Stimulated activated CD4-positive, alpha-beta T cell treated with anti-CD3 and anti-CD28 coated beads, Interleukin-1b, Interleukin-23, amount 100 ng/mL, for 4 hours (primary cell): ENCODE results near the gene RCOR2.

Experiments
- DNase-seq, 2 donors: peaks; one replicate each; pipeline ENCODE4 v3.0.0-alpha.2; 2020; ENCODE audit warnings: low read depth in 2 of 2

Gene RCOR2

DNA sequence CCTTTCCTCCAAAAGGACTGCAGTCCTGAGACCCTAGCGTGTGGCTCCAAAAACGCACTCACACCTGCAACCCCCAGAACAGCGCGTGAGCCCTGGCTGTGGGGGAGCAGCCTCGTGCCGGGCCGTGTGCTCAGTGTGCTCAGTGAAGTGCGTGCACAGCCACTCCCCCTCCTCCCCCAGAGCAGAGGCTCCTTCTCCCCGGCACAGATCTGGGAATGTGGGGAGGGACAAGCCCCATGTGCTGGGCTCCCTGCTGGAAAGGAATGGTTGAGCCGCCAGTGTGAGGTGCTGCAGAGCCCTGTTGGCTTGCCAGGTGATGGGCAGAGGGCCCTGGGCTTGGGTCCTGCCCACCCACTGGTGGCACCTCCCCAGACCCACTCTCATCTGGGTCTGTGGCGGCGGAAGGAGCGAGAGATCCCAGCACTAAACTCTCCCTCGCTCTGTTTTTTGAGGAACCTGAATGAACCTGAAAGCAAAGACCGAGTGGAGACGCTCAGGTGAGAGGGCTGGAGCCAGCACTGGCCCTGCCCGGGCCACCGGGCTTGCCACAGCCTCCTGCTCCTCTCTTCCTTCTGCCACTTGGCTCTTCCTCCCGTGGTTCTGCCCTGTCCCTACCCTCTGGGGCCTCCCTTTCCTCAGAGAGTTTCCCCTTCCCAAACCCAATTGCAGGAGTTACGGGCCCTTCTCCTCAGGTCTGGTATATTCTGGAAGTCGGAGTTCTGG is 9.0 kb downstream of the RCOR2 start:
- no peak for DNase-seq

DNA sequence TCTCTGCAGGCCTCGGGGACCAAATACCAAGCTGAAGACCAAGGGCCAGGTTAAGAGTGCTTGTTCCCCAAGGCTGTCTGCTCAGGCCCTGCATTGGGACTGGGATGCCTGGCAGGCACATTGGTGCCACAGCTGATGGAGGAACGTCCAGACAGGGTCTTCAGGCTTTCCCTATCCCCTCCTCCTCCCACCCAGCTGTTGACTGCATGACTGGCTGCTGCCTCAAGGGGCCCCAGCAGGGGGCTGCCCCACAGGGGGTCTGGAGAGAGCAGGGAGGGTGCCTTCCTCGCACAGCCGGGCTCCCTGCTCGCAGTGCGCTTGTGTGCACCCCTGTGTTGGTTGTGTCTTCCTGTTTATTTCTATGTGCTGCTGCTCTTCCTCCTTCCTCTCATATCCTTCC is 9.9 kb downstream of the RCOR2 start:
- DNase-seq, result no peak

DNA sequence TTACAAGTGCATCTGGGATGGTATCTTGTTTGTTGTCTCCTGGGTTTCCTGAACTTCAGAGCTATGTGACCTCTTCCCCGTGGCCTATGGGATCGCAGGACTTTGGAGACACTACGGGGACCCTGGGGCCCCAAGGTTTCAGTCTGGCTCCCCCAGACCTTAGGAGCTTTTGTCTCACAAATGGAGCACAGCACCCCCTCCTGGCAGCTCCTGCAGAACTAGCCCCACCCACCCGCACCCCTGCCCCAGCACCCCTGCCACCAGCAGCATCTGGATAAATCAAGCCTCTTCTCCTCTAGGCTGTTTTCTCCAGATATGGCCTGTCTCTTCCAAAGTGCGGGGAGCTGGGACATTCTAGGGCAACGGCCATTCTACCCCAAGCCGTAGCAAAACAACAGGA is 10.4 kb downstream of the RCOR2 start:
- DNase-seq, result peak; percentile 37 to 52

DNA sequence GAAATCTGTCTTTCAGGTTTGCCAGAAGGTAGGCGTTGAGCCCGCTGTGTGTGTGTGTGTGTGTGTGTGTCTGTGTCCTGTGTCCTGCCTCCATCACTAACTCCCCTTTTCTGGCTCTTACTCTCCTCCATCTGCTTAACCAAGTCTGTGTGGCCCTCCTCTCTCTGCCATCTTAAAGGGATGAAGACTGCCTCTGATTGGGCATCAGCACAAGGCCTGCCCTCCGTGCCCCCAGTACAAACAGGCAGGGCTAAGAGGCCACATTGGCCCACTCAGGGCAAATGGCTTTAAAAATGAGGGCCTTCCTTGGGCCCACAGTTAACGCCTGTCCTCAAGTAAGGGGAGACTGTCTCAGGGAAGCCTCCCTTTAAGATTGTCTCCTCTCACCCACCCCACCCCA is 10.9 kb downstream of the RCOR2 start:
- DNase-seq, result no peak

DNA sequence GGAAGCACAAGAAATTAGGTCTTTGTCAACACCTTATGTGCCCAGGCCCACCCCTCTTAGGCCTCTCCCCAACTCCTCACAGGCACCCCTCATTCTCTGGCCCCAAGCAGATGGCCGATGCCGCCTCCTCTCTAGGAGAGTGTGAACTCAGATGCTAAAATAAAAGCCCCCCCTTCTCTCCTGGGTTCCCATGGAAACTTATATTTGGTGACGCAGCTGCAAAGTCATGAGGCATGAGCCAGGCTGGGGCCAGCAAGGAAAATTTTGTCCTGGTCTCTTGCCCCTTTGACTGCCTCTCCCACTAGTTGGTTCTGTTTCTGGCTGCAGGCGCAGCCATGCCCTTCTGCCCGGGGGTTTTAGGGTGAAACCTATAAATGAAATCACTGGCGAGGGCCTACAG is 11.8 kb downstream of the RCOR2 start:
- no peak for DNase-seq

DNA sequence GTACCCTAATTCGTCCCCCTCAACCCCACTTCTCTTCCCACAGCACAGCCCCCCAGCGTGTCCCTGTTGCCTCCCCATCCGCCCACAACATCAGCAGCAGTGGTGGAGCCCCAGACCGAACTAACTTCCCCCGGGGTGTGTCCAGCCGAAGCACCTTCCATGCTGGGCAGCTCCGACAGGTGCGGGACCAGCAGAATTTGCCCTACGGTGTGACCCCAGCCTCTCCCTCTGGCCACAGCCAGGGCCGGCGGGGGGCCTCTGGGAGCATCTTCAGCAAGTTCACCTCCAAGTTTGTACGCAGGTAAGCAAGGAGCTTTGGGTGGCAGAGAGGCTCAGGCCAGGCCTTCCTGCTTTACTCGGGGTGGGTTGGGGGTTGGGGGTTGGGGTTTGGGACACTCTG is 12.2 kb downstream of the RCOR2 start:
- no peak for DNase-seq

DNA sequence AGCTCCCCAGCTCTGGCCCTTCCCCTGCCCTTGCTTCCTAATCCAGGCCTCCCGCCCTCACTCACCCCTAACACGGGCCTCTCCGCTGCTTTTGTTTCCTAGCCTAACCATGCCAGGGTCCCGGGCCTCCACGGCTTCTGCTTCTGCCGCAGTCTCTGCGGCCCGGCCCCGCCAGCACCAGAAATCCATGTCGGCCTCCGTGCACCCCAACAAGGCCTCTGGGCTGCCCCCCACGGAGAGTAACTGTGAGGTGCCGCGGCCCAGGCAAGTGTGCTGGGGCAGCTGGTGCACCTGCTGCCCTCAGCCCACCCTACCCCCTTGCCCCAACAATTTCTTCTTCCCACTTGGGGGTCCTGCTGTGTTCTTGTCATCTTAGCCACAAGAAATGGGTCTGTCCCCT is 13.1 kb downstream of the RCOR2 start:
- no peak for DNase-seq

DNA sequence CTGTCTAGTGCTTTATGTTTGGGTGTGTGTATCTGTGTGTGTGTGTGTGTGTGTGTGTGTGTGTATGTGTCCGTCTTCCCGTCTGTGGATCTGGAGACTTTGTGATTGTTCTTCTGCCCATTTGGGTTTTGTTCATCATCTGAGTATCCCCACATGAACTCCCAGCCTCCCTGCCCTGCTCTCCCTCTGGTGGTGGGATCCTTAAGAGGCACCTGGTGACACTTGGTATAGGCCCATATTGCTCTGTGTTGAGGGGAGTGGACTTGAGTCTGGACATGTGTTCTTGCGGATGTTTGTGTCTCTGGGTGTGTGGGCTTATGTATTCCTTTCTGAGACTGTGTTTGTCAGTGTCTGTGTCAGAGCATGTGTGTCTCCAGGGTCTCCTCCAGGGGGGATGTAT is 15.3 kb downstream of the RCOR2 start:
- DNase-seq, result no peak

DNA sequence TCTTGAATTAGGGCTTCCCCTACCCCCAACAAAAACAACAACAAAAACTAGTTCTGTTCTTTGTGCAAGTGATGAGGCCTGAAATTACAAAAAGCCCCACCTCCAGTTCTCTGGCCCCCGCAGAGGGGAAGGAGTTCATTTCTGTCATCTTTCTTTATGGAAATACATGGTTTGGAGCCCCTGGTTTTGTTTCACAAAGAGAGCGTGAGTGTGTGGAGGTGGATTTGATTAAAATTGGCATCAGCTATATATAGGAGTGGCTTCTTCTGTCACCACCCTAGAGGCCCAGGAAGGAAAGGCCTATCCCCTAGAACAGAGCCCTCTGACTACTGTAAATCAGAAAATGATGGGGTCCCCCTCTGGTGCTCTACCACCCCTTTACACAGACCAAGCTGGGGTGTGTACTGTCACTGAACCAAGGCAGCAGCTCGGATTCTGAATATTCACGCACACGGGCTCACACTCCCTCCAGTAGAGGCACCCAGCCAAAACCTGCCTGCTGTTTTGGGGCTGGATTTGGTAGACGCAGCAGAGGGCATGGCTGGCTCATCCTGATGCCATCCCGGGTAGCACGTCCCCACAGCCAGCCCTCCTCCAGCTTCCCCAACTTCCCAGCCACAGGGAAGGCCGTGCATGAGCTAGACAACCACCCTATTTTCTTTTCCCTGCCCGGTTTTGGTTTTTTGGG is 19.4 kb downstream of the RCOR2 start:
- no peak for DNase-seq

DNA sequence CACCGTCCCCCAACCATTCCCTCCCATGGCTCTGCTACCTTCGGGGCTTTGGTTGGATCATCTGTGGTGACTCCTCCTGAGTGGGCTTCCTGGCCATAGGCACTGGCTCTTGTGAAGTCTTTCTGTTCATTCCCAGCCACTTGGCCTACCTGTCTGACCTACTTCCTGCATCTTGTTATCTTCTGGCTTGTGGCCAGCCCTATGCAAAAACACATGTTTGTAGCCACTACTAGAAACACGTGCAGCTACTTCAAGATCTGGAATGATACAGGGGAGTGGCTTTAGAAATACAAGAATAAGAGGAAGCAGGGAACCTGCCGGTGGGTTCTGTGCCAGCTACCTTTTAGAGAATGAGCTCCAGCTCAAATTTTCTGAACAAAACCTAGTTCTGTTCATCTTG is 20.9 kb downstream of the RCOR2 start:
- no peak for DNase-seq

DNA sequence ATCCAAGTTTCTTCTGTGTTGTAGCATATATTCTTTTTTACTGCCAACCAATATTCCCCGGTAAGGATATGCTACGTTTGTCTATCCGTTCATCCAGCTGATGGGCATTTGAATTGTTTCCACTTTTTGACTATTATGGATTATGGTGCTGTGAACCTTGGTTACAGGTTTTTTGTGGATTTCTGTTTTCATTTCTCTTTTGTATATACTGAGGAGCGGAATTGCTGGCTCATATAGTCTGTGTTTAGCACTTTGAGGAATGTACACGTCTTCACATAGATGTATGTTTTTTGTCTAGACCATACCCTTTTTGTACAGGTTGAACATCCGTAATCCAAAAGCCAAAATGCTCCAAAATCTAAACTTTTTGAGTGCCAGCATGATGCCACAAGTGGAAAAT is 23.6 kb downstream of the RCOR2 start:
- DNase-seq, result no peak

DNA sequence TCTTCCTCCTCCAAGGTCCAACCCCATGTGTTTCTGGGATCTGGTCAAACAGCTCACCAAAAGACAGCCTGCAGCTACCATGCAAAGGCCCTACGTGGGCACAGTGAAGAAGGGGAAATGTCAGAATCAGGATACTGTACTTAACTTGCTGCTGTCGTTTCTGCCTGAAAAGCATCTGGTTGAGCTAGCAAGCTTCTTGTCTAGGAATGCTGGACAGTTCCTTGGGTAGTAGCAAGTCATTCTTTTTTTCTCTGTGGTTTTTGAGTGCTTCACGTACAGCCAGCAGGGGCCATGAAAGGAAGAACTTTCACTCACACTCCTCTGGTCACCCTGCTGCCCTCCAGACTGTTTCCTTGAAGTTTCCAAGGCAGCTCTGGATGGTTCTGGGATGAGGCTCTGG is 24.7 kb downstream of the RCOR2 start:
- no peak for DNase-seq

DNA sequence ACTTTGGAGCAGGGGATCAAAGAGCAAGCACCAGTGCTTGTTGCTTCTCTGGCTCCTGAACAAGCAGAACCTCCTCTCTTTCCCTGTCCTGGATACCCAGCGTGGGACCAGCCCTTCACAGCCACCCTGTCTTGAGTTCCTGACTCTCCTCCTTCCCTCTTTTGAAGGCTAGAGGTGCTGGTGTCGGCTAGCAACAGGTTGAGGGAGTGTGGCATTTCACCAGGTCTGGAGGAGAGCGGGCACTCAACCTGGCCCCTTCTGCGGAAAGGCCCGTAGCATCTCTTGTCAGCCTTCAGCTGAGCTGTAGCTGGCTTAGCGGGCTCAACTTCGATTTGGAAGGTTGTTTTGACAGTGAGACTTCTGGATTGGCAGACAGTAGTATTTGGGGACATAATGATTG is 26.6 kb downstream of the RCOR2 start:
- no peak for DNase-seq

DNA sequence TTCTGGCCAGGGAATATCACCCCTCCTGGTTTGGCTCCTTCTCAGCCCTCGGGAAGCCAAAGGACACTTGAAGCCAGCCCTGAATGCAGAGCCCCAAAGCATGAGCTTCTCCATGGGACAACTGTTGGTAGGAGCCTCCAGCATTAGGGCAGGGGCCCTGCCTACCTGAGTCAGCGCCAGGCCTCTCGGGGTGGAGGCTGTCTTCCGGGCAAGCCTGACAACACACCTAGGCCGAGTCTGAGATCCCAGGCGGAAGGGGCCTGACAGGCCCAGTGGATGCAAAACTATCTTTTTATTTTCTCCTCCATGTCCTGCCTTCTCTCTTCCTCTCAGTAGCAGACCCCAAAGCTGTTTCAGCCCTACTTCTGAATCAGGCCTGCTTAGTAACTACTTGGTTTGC is 27.6 kb downstream of the RCOR2 start:
- no peak for DNase-seq

DNA sequence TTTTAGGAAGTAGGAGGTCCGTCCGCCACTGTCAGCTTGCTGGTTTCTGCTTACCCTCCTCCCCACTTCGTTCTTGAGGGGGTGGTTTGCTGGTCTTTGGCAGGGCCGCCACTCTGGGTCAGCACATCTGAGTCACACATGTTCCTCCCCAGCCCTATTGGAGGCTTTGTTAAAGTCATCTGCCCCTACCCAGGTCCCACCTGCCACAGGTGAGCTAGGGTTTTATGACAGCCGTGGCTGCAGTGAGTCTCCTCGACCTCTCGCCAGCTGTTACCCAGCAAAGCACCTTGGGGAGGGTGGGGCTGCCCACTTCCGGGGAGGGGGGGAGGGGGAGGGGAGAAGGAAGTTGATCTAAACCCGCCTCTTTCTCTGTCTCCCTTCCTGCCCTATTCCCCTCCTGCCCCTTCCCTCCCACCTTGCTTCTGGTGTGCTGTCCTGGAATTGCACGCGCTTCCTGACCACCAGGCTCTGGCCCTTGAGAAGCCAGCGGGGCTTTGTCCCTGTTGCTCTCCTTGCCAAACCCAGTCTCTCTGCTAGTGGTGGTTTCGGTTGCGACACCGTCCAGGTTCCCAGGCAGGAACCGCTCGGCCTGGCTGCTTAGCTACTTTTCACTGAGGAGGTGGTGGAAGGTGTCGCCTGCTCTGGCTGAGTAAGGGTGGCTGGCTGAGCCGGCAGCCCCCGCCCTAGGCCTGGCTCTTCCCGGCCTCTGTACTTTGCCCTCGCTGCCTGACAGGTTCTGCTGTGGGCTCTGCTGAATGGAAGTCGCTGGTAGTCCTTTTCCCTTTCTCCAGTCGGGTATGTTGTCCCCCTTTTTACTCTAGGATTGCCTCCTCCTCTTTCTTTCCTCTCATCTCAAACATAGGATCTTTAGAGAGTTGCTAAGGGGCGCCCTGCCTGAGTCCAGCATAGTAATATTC is 28.5 kb downstream of the RCOR2 start:
- peak; percentile 46 for DNase-seq

DNA sequence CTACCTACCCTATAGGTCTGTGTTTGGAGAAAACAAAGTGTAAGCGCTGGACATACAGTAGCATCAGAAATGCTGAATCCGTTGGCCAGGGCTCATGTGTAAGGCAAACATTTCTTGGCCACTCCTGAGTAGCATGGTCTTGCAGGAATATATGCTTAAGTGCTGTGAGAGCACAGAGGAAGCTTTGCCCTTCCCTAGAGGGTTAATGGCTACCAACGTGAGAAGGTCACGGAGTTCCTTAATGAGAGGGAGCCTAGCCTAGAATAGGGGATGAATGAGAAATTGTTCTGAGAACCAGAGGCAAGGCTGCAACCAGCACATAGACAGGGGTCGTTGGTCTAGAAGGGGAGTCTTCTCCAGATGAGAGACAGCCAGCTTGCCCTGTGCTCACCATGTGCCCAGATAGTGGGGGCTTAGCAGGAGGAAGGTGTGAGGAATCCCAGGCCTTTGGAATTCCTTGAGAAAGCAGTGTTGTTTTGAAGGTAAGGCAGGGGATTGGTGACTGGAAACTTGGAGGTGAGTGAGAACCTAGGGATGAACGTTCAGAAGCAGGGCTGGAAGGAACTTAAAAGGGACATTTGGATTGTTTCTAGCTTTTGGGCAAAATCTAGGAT is 29.5 kb downstream of the RCOR2 start:
- no peak for DNase-seq

DNA sequence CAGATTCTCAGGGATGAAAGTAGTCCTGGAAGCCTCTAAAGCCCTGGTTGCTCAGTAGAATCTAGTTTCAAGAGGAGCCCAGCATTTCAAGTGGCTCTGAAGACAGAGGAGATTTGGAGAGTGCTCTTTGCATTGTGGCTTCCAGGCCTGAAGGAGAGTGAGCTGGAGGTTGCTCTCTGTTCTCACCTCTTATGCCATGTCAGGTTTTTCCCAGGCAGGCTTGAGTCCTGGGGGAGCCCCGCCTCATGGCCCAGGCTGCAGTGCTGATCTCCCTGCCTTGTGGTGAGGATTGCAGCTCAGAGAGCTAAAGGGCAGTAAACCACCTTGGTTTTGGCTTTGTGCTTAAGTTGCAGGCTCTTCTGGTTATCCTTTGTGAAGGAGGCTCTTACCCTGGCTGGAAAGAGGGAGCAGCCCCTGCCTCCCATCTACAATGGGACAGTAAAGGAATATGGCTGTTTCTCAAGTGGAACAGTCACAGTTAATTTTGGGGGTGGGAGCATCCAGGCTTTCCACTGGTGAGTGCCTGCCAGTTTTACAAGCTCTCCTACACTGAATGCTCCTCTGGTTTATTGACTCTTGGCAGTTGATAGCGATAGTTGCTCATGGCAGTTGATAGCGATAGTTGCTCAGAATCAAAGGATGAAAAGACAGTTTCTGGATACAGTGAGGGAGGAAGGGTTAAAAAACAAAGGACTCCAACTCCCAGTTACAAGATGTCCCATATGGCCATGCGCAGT is 32.6 kb downstream of the RCOR2 start:
- DNase-seq, result no peak

DNA sequence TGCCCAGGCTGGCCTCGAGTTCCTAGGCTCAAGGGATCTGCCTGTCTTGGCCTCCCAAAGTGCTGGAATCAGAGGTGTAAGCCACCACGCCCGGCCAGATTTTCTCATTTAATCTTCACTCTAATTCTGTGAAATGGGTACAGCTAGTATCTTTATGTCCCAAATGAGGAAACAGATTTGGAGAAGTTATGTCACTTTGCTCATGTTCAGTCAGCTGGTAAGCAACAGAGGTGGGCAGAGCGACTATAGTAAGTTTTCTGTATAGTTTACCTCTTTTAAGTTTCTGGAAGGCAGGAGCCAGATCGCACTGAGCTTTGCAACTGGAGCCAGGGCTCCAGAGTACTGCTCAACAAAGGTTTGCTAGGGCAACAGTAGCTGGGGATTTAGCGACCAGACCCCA is 33.2 kb downstream of the RCOR2 start:
- DNase-seq, result no peak

DNA sequence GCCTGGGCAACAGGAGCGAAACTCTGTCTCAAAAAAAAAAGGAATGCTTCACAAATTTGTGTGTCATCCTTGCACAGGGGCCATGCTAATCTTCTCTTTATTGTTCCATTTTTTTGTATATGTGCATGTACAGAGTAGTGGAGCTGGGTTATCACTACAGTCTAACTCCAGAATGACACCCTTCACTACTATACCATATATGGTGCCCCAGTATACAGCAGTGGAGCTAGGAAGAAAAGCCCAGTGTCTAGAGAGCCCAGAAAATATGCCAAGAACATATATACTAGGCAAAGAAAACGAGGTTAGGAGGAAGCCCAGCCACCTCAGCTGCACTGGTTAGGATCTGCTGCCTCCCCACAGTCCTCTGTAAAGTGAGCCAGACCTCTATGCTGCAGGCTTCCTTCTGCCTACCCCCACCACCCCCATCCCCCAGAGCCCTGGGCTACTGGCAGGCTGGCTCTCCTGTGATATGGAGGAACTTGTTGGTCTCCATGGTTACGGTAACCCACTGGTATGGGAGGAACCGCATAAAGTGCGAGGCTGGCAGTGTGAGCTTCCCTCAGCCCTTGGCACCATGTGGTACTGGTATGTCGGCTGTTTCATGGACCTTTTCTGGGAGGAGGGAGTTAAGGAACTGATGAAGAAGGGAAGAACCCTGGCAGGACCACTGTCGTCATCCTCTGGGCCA is 34.3 kb downstream of the RCOR2 start:
- DNase-seq, result no peak

DNA sequence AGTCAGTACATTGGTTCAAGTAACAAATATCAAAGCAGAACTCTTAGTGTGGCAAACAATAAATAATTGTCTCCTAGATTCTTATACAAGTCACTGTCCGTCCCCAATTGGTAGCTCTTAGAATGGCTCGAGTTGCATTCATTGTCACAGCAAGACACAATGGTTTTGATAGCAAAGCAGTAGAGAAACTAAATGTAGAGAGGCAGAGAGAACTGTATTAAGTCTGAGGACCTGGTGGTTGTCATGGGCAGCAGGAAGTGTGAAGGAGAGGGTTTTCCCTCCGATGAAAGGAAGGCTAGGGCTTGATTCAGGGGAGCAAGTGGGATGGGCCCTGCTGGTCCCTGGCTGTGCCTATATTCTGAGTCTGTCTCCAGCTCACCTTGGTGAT is 36.6 kb downstream of the RCOR2 start:
- DNase-seq, result no peak
